Kidney glomerular epithelial cell (primary cell): Measurements from ENCODE around the gene RTN4RL1.
"Not testable (repeated sequence)": the region's sequence is repeated elsewhere in the genome, so short reads cannot be mapped to it uniquely, and the experiment has no call there.

Experiments used
- DNase-seq: peaks from one replicate; lab custom pipeline; 2025; lab: John Stamatoyannopoulos, UW

RTN4RL1 gene

DNA sequence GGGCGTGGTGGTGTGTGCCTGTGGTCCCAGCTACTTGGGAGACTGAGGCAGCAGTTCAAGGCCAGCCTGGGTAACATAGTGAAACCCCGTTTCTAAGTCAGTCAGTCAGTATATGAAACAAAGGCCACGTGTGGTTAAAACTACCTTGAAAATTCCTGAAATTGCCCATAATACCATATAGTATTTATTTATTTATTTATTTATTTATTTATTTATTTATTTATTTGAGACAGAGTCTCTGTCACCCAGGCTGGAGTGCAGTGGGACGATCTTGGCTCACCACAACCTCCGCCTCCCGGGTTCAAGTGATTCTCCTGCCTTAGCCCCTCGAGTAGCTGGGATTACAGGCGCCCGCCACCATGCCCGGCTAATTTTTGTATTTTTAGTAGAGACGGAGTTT, 129.7 kb downstream of the RTN4RL1 start:
- DNase-seq, result not testable (repeated sequence)

DNA sequence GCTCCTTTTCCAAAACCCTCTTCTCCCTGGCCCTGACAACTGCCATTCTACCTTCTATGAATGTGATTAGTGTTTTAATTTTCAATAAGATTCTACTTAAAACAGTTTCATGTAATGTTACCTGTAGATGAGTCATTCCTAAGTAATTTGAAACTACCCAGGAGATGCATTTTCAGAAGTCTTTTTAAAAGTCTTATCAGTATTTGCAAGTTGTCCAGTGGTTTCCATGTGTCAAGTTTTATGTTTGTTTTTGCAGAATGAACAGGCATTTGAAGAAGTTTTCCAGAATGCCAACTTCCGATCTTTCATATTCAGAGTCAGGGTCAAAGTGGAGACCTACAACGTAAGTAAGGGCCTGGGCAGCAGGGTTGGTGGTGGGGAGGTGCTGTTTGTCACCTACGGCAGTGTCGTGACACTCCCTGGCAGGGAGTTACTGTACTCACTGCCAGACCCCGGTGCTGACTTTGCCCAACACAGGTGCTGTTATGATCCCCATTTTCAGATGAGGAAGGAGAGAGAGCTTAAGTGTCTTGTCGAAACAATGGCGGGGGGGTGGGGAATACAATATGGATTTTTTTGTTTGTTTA, 130.3 kb downstream of the RTN4RL1 start:
- no peak for DNase-seq

DNA sequence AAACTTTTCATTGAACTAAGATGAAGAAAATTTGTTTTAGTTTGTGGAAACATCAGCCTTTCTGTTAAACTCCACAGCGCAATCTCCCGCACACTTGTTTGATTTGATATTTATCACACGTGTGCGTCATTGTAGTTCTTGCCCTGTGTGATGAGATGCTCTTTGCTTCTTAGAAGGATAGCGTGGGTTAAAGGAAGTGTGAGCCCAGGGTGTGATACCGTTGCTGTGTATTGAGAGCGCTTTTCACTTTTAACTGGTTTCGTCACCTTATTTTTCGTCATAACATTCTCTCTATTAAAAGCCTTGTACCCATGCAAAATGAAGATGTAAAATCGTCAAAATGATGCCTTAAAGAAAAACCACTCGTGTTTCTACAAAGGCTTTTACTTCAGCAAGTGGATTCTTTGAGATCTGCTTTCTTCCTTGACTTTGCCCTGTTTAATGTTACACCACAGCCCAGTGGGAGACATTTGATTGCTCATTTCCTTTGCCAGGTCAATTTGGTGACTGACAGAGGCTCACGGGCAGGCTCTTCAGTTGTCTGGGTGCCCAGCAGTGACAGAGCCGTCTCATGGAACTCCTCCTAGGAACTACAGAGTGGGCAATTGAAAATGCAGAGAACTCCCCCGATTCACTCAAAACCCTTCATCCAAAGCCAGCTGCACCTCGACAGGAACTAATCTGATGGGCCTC, 134.2 kb downstream of the RTN4RL1 start:
- no peak for DNase-seq

- no peak for DNase-seq
These were observed 136.4 kb downstream of the RTN4RL1 start for GRCh38 chr17:1888741-1889140.
